ENCODE data around the gene RNASE13.

- no peak for TF ChIP-seq POU6F1 (CRISPR knock-in tag; IDR thresholded peaks at IDR 0.05; ENCODE audit: borderline replicate concordance, low read depth)
- TF ChIP-seq BACH2 (CRISPR knock-in tag; IDR thresholded peaks at IDR 0.05; ENCODE audit: borderline replicate concordance) = no peak
- no peak for TF ChIP-seq CSRNP3 (CRISPR knock-in tag; IDR thresholded peaks at IDR 0.05)
- no peak for TF ChIP-seq ZNF8 (CRISPR knock-in tag; IDR thresholded peaks at IDR 0.05)
Measured at GRCh38 chr14:21016413-21017190, 18.0 kb downstream of the RNASE13 start.

Measured in SK-N-SH treated with all-trans-retinoic acid at 6 μM for 48 hours (cell line).